Nephron progenitor cell (in vitro differentiated cells): Measurements from ENCODE around the gene TGM3.

ENCODE experiments used
- DNase-seq: peaks from one replicate; pipeline ENCODE4 v3.0.0; 2021
- H3K27ac Mint-ChIP-seq: 2 replicates; pipeline ENCODE4 v1.8.0; 2021; ENCODE audit warnings: mild to moderate bottlenecking, moderate library complexity, mixed read lengths
- H3K27me3 Mint-ChIP-seq: 2 replicates; pipeline ENCODE4 v1.8.0; 2021; ENCODE audit warnings: mild to moderate bottlenecking, low read depth, mixed read lengths; ENCODE audit not compliant: poor library complexity
- H3K36me3 Mint-ChIP-seq: 2 replicates; pipeline ENCODE4 v1.8.0; 2021; ENCODE audit warnings: low read depth, mixed read lengths
- H3K4me1 Mint-ChIP-seq: 2 replicates; pipeline ENCODE4 v1.8.0; 2021; ENCODE audit warnings: mixed read lengths
- H3K4me3 Mint-ChIP-seq: 2 replicates; pipeline ENCODE4 v1.8.0; 2021; ENCODE audit warnings: mild to moderate bottlenecking, moderate library complexity, mixed read lengths
- H3K9me3 Mint-ChIP-seq: 2 replicates; pipeline ENCODE4 v1.8.0; 2021; ENCODE audit warnings: mild to moderate bottlenecking, moderate library complexity, mixed read lengths
- CTCF ChIP-seq: fragments of 200-600 bp; sonication (generic); IDR thresholded peaks from 2 replicates; pipeline ENCODE4 v1.5.0; 2021; ENCODE audit warnings: antibody characterized with exemption

TGM3 gene

GRCh38 chr20:2331901-2332565, 36.2 kb downstream of the TGM3 start:
- Mint-ChIP-seq H3K9me3 (no peaks in the 10 kb centered on the region), H3K27me3 (peaks cover 5% of the 10 kb centered on the region), H3K4me3 (no peak overlapping the region), H3K4me1 (peaks cover 23% of the 10 kb centered on the region), H3K27ac (no peak overlapping the region), H3K36me3 (no peaks in the 10 kb centered on the region)
- TF ChIP-seq CTCF: no peak
- no peak for DNase-seq

- H3K36me3 Mint-ChIP-seq: no peaks in the 10 kb centered on the region
- no peak for TF ChIP-seq CTCF
- no peak overlapping the region for H3K27ac Mint-ChIP-seq
- H3K9me3 Mint-ChIP-seq: no peaks in the 10 kb centered on the region
- H3K27me3 Mint-ChIP-seq: peaks cover 5% of the 10 kb centered on the region
- no peak for DNase-seq
- H3K4me3 Mint-ChIP-seq: no peak overlapping the region
- H3K4me1 Mint-ChIP-seq: peaks cover 20% of the 10 kb centered on the region
These were observed 36.9 kb downstream of the TGM3 start for GRCh38 chr20:2332711-2333110.

- H3K36me3 Mint-ChIP-seq: no peaks in the 10 kb centered on the region
- no peak overlapping the region for H3K4me3 Mint-ChIP-seq
- H3K9me3 Mint-ChIP-seq: no peaks in the 10 kb centered on the region
- no peak for TF ChIP-seq CTCF
- no peak for DNase-seq
- H3K27ac Mint-ChIP-seq: no peak overlapping the region
- peaks cover 29% of the 10 kb centered on the region for H3K4me1 Mint-ChIP-seq
- peaks cover 5% of the 10 kb centered on the region for H3K27me3 Mint-ChIP-seq
These were observed 38.0 kb downstream of the TGM3 start for GRCh38 chr20:2333821-2334220.

GRCh38 chr20:2335096-2335870, 39.5 kb downstream of the TGM3 start:
- H3K4me1 Mint-ChIP-seq: peaks cover 19% of the 10 kb centered on the region
- DNase-seq: no peak
- H3K4me3 Mint-ChIP-seq: no peak overlapping the region
- H3K27me3 Mint-ChIP-seq: peaks cover 5% of the 10 kb centered on the region
- no peaks in the 10 kb centered on the region for H3K36me3 Mint-ChIP-seq
- TF ChIP-seq CTCF: no peak
- H3K9me3 Mint-ChIP-seq: no peaks in the 10 kb centered on the region
- H3K27ac Mint-ChIP-seq: no peak overlapping the region

- peaks cover 19% of the 10 kb centered on the region for H3K4me1 Mint-ChIP-seq
- DNase-seq: no peak
- no peaks in the 10 kb centered on the region for H3K36me3 Mint-ChIP-seq
- no peak for TF ChIP-seq CTCF
- no peak overlapping the region for H3K4me3 Mint-ChIP-seq
- no peaks in the 10 kb centered on the region for H3K9me3 Mint-ChIP-seq
- peaks cover 6% of the 10 kb centered on the region for H3K27me3 Mint-ChIP-seq
- no peak overlapping the region for H3K27ac Mint-ChIP-seq
These were observed 40.7 kb downstream of the TGM3 start for GRCh38 chr20:2336471-2336870.
